Stimulated activated CD8-positive, alpha-beta memory T cell treated with anti-CD3 and anti-CD28 coated beads, Interleukin-7, amount 100 ng/mL, for 48 hours (primary cell): ENCODE data around the gene TSPAN12.

Experiments used
- DNase-seq, 2 donors: peaks; one replicate each; pipeline ENCODE4 v3.0.0-alpha.2; 2020; ENCODE audit warnings: low read depth in 1 of 2; ENCODE audit errors: extremely low read depth in 1 of 2

The TSPAN12 gene

GRCh38 chr7:120843109-120843508, 14.8 kb downstream of the TSPAN12 start:
- DNase-seq, result no peak

DNA sequence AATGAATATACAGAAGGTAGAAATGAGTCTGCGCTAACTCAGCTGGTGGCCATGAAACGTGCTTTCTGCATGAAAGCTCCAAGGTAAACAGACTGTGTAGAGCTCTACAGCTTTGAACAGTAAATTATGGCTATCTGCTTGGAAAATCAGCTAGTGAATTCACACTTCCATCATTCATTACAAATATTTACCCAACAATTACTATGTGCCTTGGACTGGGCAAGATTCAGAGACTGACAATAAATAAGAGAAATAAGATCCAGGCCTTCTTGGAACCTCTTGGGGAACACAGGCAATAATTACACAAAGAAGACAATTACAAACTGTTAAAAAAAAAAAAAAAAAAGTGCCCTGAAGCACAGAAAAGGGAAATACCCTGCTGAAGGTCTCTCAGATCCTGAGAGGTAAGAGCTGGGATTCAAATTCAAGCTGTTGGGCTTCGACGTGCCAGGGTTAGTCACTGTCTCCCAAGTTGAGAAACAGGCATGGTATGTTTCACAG, 15.8 kb downstream of the TSPAN12 start:
- no peak for DNase-seq

DNA sequence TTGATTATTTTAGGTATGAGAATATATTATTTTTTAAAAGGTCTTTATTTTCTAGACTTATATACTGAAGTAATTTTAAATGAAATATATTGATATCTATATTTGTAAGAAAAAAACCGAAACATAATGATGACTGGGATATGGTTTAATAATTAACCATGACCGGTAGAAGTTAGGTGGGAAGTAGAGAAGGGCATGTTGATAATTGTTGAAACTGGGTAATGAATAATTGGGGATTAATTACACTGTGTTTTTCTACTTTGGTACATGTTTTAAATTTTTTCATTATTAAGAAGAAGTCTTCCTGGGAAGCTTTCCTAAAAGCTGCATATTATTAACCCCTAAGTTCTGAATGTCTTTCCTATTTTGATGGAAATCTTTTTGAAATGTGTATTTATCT, 16.3 kb downstream of the TSPAN12 start:
- DNase-seq, result no peak

GRCh38 chr7:120838281-120838682, 19.7 kb downstream of the TSPAN12 start:
- DNase-seq, result no peak

DNA sequence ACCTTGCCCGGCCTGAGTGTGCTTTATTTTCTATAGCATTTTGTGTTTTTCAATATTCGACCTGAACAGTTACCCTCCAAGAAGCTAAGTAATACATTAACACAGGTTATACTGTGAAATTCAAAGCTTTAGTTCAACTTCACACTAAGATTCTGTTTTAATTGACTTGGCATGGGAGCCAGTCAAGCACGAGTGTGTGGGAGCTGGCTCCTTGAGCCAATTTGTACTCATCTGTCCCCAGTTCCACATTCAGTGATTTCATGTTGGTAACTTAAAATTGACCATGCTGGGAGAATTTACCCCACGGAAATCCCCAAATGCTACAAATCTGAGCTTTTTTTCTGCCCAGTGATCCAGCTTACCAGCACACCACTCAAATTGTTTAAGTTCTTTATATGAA, 20.3 kb downstream of the TSPAN12 start:
- DNase-seq, result no peak

DNA sequence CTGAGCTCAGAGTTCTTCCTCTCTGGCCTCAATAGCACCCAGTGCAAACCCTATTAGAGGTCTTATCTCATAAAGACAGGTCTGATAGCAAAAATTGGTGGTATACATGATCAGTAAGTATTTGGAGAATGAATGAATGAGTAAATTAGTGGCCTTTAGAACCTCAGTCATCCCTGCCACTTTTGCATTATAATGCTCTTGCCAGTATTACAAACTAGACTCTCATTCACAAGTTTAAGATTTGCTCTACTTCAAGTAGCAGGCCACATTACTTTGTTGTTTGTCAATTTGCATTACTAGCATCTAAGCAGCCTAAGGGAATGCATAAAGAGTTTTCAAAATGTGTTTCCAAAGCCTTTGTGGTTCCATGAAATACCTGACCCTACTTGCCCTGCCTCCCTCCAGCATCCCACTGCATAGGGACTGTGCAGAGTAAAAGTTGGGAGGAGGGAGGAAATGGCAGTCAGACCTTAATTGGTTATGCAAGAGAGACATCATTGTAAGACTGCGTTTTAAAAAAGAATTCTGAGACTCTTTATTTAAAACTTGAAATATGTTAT, 21.3 kb downstream of the TSPAN12 start:
- DNase-seq, result no peak

DNA sequence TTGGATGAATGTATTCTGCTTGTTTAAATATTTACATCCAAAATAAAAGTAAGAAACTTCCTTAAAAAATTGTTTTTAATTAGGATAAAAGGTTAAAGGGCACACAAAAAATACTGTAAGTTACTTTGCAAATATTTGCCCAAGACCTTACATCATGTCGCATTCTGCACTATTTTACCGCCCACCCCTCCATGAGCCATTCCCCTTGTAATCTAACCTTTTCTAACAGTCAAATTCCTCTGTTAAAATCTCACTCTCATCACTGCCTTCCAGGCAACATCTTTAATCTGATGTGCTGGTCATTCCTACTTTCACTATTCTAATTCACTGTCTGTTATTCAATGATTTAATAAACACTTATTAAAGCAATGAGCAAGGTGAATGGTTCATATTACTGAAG, 23.2 kb downstream of the TSPAN12 start:
- no peak for DNase-seq

- DNase-seq, result no peak
Measured at GRCh38 chr7:120833546-120833945, 24.4 kb downstream of the TSPAN12 start.

- no peak for DNase-seq
Measured at GRCh38 chr7:120832803-120833202, 25.1 kb downstream of the TSPAN12 start.

DNA sequence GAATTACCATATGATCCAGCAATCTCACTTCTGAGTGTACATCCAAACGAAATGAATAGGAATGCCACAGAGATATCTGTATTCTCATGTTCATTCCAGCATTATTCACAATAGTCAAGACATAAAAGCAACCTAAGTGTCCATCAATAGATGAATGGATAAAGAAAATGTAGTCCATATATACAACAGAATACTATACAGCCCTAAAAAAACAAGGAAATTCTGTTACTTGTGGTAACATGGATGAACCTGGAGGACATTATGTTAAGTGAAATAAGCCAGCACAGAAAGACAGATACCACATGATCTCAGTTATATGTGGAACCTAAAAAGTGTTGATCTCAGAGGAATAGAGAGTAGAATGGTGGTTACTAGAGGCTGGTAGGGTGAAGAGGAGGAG, 26.7 kb downstream of the TSPAN12 start:
- no peak for DNase-seq

GRCh38 chr7:120829487-120829886, 28.5 kb downstream of the TSPAN12 start:
- DNase-seq, result no peak

DNA sequence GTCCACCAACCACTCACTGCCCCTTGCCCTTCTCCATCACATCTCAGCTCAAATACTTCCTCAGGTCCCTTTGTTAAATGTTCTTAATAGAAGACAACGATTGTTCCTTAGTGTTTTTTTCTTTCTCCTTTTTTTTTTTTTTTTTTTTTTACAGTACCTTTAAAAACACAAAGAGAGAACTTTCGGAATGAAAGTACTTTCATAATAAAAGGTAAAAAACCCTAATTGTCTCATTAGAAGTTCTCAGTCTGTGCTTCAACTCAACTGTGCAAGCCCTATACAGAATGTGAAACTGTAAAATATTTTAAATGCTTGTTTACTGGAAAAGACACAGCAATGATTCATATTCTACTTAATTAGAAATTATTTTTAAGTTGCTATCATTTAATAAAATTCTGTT, 29.4 kb downstream of the TSPAN12 start:
- no peak for DNase-seq

- DNase-seq, result no peak
Measured at GRCh38 chr7:120827371-120828118, 30.4 kb downstream of the TSPAN12 start.

- no peak for DNase-seq
Measured at GRCh38 chr7:120825576-120825975, 32.4 kb downstream of the TSPAN12 start.

GRCh38 chr7:120825152-120825551, 32.8 kb downstream of the TSPAN12 start:
- DNase-seq, result no peak

GRCh38 chr7:120819861-120820260, 38.1 kb downstream of the TSPAN12 start:
- no peak for DNase-seq

GRCh38 chr7:120817851-120818250, 40.1 kb downstream of the TSPAN12 start:
- DNase-seq, result no peak

GRCh38 chr7:120814253-120814939, 43.5 kb downstream of the TSPAN12 start:
- DNase-seq, result no peak

DNA sequence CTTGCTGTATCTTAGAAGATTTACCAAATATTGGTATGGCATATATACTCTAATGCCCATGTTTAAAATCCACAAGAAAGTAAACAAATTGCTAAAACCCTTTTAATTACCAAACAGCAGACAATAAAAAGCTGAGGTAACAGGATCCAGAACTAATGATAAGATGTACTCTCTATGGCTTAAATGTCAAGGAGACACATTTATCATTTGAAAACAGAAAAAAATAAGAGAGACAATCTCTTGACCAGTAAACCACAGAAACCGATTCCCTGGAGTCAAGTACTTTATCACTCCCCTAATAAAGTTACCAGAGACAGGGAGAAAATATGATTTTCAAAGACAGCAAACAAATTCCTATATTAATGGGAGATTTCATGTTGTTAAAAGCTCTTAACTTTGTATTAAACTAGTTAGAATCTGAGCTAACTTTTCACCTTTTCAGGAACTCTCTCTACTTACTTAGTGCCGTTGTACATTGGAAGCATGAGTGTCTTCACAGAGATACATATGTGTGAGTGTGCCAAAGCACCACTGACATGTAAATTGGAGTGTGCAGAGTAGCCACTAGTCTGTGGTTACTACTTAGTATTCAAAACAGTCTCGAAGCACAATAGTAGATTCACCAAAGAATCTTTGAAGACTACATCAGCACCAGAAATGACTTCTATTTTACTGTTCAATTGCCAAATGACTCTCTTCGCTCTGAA, 44.2 kb downstream of the TSPAN12 start:
- no peak for DNase-seq

GRCh38 chr7:120813089-120813488, 44.9 kb downstream of the TSPAN12 start:
- DNase-seq, result no peak

DNA sequence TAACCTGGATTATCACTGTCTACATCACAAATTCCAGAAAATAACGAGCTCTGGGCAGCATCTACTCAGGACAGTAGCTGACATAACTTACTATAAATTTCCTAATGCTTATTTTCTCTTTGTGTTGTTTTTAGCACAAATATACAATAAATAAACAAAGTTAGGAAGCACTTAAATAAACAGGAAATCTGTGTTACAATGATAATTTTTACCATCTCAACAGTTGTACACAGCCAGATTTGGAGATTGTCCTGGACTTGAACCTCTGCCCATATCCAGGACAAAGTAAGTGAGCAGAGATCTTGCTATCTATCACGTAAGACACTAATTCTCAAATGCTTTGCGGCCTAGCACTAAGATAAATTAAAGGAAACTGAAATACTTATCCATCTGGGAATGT, 48.7 kb downstream of the TSPAN12 start:
- DNase-seq, result no peak
